Measurements from ENCODE around the gene FIBP. TPM values are rescaled to one million over a fixed set of nuclear protein-coding genes. Genes with fewer than 3 reads are reported as not detected.
A peak's percentile ranks its signal among the peaks of the same experiment; 100 is the strongest.

FIBP gene
- total and polyA plus RNA-seq, 2 of the 8 experiments (the other 6 are each of a cell fraction or from before 2014, with no cell fraction given) = 74.3 to 173 TPM

DNA sequence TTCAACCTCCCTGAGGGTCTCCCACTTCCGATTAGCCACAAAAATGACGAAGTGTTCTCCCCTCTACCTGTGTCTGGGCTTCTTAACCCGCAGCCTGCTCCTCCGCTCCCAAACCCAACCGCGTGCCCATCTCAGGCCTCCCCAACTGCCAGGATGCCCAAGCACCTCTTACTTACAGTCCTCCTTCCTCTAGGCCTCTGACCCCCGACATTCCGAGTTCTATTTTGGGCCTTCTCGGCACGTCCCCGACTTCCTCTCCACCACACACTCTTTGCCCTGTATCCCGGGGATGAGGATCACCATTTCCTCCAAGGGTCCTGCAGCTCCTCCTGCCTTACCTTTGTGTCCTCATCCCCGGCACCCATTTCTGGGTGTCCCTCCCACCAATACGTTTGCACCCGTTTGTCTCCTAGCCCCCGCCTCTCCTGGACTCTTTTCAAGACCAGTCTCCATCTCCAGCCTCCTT, 28.4 kb downstream of the FIBP start (continued):
- TF ChIP-seq EZH2 (IDR thresholded peaks at IDR 0.05; ENCODE audit: low read depth, low read length, severe bottlenecking) = no peak
- no peak for TF ChIP-seq NANOG (IDR thresholded peaks at IDR 0.05; ENCODE audit: insufficient read depth, low read depth, low read length, poor library complexity, severe bottlenecking)
- no peak for TF ChIP-seq ASH2L (IDR thresholded peaks at IDR 0.05; ENCODE audit: low read length)
- no peak for TF ChIP-seq SRF (IDR thresholded peaks at IDR 0.05; ENCODE audit: low read depth, low read length)
- peak; percentile 20 for TF ChIP-seq KDM4A (IDR thresholded peaks at IDR 0.05; ENCODE audit: low read depth, low read length, severe bottlenecking)
- no peak for TF ChIP-seq YY1 (IDR thresholded peaks at IDR 0.05; ENCODE audit: low read depth, low read length)
- TF ChIP-seq, protein P1, sequence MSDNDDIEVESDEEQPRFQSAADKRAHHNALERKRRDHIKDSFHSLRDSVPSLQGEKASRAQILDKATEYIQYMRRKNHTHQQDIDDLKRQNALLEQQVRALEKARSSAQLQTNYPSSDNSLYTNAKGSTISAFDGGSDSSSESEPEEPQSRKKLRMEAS (IDR thresholded peaks at IDR 0.05) = peak; percentile 6; the same call in 1 of the 2 replicates
- TF ChIP-seq RAD21 (IDR thresholded peaks at IDR 0.05 in 1 of 2, conservative IDR thresholded peaks at IDR 0.05 in 1 of 2; ENCODE audit: low read depth in 2 of 2, low read length in 2 of 2) = no peak
- no peak for TF ChIP-seq POU5F1 (IDR thresholded peaks at IDR 0.05; ENCODE audit: low read depth, low read length)
- no peak for TF ChIP-seq RXRA (IDR thresholded peaks at IDR 0.05; ENCODE audit: insufficient read depth, low read depth, low read length)
- no peak for TF ChIP-seq JUND (IDR thresholded peaks at IDR 0.05; ENCODE audit: low read length)
- TF ChIP-seq SAP30 (IDR thresholded peaks at IDR 0.05; ENCODE audit: insufficient read depth, insufficient replicate concordance, low read length) = peak; percentile 25
- no peak for TF ChIP-seq SIRT6 (IDR thresholded peaks at IDR 0.05; ENCODE audit: low read length)
- TF ChIP-seq SIN3A (conservative IDR thresholded peaks at IDR 0.05 in 1 of 2, IDR thresholded peaks at IDR 0.05 in 1 of 2; ENCODE audit: low read depth in 1 of 2, low read length in 2 of 2) = no peak
- TF ChIP-seq MAFK (IDR thresholded peaks at IDR 0.05; ENCODE audit: low read depth, low read length) = no peak
- TF ChIP-seq USF2 (IDR thresholded peaks at IDR 0.05; ENCODE audit: low read length) = no peak
- TF ChIP-seq HDAC2 (IDR thresholded peaks at IDR 0.05; ENCODE audit: borderline replicate concordance in 1 of 2, low read depth in 2 of 2, low read length in 2 of 2) = no peak
